ENCODE measurements around the gene DUSP5.

Gene DUSP5

DNA sequence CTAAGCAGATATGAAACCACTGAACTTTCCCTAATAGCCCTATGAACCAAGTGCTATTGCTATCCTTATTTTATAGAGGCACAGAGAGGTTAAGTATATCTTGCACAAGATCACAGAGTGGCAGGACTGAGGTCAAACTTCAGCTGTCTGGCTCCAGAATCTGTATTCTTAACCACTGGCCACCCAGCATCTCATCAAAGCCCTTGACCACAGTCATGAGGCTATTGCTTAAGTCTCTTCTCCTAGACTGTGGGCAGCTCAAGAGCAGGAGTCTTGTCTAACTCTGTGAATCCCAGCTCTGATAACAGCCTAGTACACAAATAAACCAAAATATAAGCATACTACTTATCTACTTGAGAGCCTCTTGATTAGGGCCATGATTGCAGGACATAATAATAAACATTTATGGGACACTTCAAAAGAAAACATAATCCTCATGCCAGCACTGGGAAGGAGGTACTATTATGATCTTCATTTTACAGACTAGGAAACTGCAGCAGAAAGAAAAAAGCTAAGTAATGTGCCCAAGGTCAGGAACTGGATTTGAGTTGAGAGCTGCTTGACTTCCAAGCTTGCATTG lies 47.3 kb downstream of the DUSP5 start:
- Histone ChIP-seq H4K20me1 (ENCODE audit: control insufficient read depth, insufficient read depth, low read depth, low read length) (no peaks in the 10 kb centered on the region), H3K79me2 (ENCODE audit: control insufficient read depth, low read length) (no peaks in the 10 kb centered on the region), H3K9me2 (replicated peaks; ENCODE audit: control insufficient read depth, low read length) (no peaks in the 10 kb centered on the region), H3K27ac (ENCODE audit: low read depth, low read length) (no peak overlapping the region), H3K4me2 (ENCODE audit: low read length) (no peak overlapping the region), H3F3A (ENCODE audit: control insufficient read depth, insufficient read depth) (no peaks in the 10 kb centered on the region), H3K9me3 (ENCODE audit: control insufficient read depth, insufficient read depth, low read length) (no peaks in the 10 kb centered on the region), H3K36me3 (ENCODE audit: control insufficient read depth, low read length) (no peaks in the 10 kb centered on the region), H3K4me1 (ENCODE audit: control insufficient read depth, low read length) (peaks cover 4% of the 10 kb centered on the region), H3K27me3 (ENCODE audit: control insufficient read depth, low read length) (peaks cover 19% of the 10 kb centered on the region), H3K4me3 (ENCODE audit: low read length) (no peak overlapping the region)
- TF ChIP-seq, protein P1, sequence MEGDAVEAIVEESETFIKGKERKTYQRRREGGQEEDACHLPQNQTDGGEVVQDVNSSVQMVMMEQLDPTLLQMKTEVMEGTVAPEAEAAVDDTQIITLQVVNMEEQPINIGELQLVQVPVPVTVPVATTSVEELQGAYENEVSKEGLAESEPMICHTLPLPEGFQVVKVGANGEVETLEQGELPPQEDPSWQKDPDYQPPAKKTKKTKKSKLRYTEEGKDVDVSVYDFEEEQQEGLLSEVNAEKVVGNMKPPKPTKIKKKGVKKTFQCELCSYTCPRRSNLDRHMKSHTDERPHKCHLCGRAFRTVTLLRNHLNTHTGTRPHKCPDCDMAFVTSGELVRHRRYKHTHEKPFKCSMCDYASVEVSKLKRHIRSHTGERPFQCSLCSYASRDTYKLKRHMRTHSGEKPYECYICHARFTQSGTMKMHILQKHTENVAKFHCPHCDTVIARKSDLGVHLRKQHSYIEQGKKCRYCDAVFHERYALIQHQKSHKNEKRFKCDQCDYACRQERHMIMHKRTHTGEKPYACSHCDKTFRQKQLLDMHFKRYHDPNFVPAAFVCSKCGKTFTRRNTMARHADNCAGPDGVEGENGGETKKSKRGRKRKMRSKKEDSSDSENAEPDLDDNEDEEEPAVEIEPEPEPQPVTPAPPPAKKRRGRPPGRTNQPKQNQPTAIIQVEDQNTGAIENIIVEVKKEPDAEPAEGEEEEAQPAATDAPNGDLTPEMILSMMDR (IDR thresholded peaks at IDR 0.05; ENCODE audit: low read depth, low read length, poor library complexity, severe bottlenecking), result no peak
- TF ChIP-seq EZH2phosphoT487 (IDR thresholded peaks at IDR 0.05; ENCODE audit: borderline replicate concordance, low read length), result no peak

DNA sequence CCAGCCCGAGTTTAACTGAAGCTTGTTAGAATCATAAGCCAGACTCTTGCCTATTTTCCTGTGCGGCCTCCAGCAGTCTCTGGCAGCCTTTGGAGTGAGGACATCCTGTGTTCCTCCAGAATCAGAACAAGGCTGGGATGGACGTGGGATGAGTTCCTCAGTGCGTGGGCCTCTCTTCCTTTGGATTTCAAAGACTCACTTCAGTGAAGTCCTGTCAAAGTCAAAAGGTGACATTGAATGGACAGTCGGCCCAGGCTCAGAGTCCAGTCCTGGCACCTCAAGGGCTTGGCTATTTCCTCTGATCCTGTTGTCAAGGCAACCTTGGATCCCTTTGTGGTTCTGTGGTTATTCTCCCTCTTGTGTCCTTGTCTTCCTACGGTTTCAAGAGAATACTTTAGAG lies 48.4 kb downstream of the DUSP5 start:
- Histone ChIP-seq H3K9me3 (ENCODE audit: control insufficient read depth, insufficient read depth, low read length) (no peaks in the 10 kb centered on the region), H3K27me3 (ENCODE audit: control insufficient read depth, low read length) (peaks cover 27% of the 10 kb centered on the region), H3K4me3 (ENCODE audit: low read length) (no peak overlapping the region), H3K4me2 (ENCODE audit: low read length) (no peak overlapping the region), H3K79me2 (ENCODE audit: control insufficient read depth, low read length) (no peaks in the 10 kb centered on the region), H3K36me3 (ENCODE audit: control insufficient read depth, low read length) (no peaks in the 10 kb centered on the region), H3K27ac (ENCODE audit: low read depth, low read length) (no peak overlapping the region), H3K4me1 (ENCODE audit: control insufficient read depth, low read length) (peaks cover 4% of the 10 kb centered on the region), H4K20me1 (ENCODE audit: control insufficient read depth, insufficient read depth, low read depth, low read length) (no peaks in the 10 kb centered on the region), H3K9me2 (replicated peaks; ENCODE audit: control insufficient read depth, low read length) (no peaks in the 10 kb centered on the region), H3F3A (ENCODE audit: control insufficient read depth, insufficient read depth) (no peaks in the 10 kb centered on the region)
- TF ChIP-seq EZH2phosphoT487 (IDR thresholded peaks at IDR 0.05; ENCODE audit: borderline replicate concordance, low read length), result no peak
- TF ChIP-seq, protein P1 (IDR thresholded peaks at IDR 0.05; ENCODE audit: low read depth, low read length, poor library complexity, severe bottlenecking), result no peak

DNA sequence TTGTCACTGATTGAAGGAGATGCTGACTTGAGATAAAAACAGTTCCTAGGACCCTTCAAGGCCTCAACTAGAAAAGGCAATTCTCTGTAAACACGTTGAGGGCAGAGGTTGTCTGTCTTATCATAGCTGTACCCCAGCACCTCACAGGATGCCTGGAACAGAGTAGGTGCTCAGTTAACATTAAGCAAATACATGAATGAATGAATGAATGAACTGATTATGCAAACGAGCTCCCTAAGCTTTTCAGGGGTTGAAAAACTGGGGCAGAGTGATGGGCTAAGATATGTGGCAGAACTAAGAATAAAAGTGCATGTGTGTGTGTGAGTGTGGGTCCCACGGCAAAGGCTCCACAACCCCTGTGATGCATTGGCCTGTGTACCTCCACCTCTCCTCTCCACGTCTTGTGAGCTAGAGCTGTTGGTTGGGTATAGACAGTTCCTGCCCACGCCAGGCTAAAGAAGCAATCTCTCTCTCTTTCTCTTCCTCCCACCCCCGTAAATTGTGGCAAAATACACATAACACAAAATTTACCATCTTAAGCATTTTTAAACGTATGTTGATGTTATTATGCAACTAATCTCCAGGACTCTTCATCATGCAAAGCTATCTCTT lies 48.9 kb downstream of the DUSP5 start:
- H3K9me2 ChIP-seq (replicated peaks; ENCODE audit: control insufficient read depth, low read length), result no peaks in the 10 kb centered on the region

More for the DNA sequence above, 48.9 kb downstream of the DUSP5 start:
- no peak overlapping the region for H3K4me3 ChIP-seq (ENCODE audit: low read length)
- no peaks in the 10 kb centered on the region for H3K79me2 ChIP-seq (ENCODE audit: control insufficient read depth, low read length)
- H3K36me3 ChIP-seq (ENCODE audit: control insufficient read depth, low read length), result no peaks in the 10 kb centered on the region
- no peak overlapping the region; the same call in 1 of the 2 replicates for H3K4me2 ChIP-seq (ENCODE audit: low read length)
- TF ChIP-seq, protein P1 (IDR thresholded peaks at IDR 0.05; ENCODE audit: low read depth, low read length, poor library complexity, severe bottlenecking), result no peak
- TF ChIP-seq EZH2phosphoT487 (IDR thresholded peaks at IDR 0.05; ENCODE audit: borderline replicate concordance, low read length), result no peak
- H3F3A ChIP-seq (ENCODE audit: control insufficient read depth, insufficient read depth), result no peaks in the 10 kb centered on the region
- H3K27ac ChIP-seq (ENCODE audit: low read depth, low read length), result no peak overlapping the region
- H3K4me1 ChIP-seq (ENCODE audit: control insufficient read depth, low read length), result peaks cover 4% of the 10 kb centered on the region
- peaks cover 32% of the 10 kb centered on the region for H3K27me3 ChIP-seq (ENCODE audit: control insufficient read depth, low read length)
- H4K20me1 ChIP-seq (ENCODE audit: control insufficient read depth, insufficient read depth, low read depth, low read length), result no peaks in the 10 kb centered on the region
- no peaks in the 10 kb centered on the region for H3K9me3 ChIP-seq (ENCODE audit: control insufficient read depth, insufficient read depth, low read length)

Measured in DOHH2 (cell line).